Measurements from ENCODE around the gene SMARCA2. TPM values are rescaled to one million over a fixed set of nuclear protein-coding genes. Genes with fewer than 3 reads are reported as not detected.

The SMARCA2 gene
- total and polyA plus RNA-seq, 2 donors (not counting 1 experiment from before 2014, with no cell fraction given) = 75.3 to 250 TPM

DNA sequence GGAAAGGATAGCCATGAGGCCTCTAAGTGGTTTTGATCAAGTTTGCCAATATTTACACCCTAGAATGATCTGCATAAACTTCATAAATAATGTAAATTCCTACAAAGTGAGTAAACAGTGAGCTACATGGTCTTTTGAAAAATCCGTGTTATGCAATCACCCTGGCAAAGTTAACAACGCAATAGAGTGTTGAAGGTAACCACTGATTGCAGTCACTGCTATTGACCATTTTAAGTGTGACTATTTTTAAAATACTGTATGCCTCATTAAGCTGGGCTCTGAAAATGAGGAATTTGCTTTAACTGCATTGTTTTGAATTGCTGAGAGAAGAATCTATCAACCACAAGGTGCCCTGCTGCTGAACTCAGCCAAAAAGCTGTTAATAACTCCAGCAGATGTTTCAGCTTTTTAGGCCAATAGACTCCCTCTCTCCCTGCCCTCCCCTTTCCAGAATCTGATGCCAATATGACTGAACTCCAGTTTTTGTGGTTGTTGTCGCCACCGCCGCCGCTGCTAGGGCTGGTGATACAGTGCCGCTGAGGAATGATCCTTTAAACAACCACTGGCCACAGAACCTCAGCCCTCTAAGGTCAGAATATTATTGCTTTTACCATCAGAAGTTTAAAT is 35.3 kb upstream of the SMARCA2 start:
- intact Hi-C loops (cut with micrococcal nuclease) = no loop called here
- Histone ChIP-seq H3K27me3 (replicated peaks in 1 of 4; ENCODE audit: control extremely low read depth in 1 of 4, control insufficient read depth in 3 of 4, insufficient read depth in 4 of 4, low read length in 3 of 4) (peaks cover 0 to 5% (median 2%) of the 10 kb centered on the region in 4 experiments), H3K4me2 (replicated peaks; ENCODE audit: low read depth, low read length, poor library complexity, severe bottlenecking) (no peak overlapping the region), H3K9me3 (ENCODE audit: control extremely low read depth in 1 of 3, control insufficient read depth in 2 of 3, insufficient read depth in 1 of 3, low read length in 2 of 3) (no peaks in the 10 kb centered on the region), H3K27ac (ENCODE audit: low read length in 2 of 2) (no peak overlapping the region), H3K4me1 (ENCODE audit: control insufficient read depth in 2 of 2, insufficient read depth in 2 of 2, low read length in 2 of 2) (no peaks in the 10 kb centered on the region), H4K20me1 (ENCODE audit: control insufficient read depth, insufficient read depth, low read length, poor library complexity, severe bottlenecking) (no peaks in the 10 kb centered on the region), H3K4me3 (ENCODE audit: control extremely low read depth in 1 of 5, extremely low read depth in 1 of 5, insufficient read depth in 1 of 5, low read depth in 2 of 5, low read length in 4 of 5) (no peak overlapping the region), H3K9ac (ENCODE audit: low read length) (no peak overlapping the region), H2AFZ (ENCODE audit: insufficient read depth, low read depth, low read length, poor library complexity, severe bottlenecking) (no peak overlapping the region), H3K36me3 (replicated peaks in 1 of 2; ENCODE audit: control extremely low read depth in 1 of 2, control insufficient read depth in 1 of 2, extremely low read depth in 1 of 2, insufficient read depth in 2 of 2, low read length in 1 of 2) (no peaks in the 10 kb centered on the region), H3K79me2 (ENCODE audit: control insufficient read depth, insufficient read depth, low read length) (no peaks in the 10 kb centered on the region)
- TF ChIP-seq, protein P1, sequence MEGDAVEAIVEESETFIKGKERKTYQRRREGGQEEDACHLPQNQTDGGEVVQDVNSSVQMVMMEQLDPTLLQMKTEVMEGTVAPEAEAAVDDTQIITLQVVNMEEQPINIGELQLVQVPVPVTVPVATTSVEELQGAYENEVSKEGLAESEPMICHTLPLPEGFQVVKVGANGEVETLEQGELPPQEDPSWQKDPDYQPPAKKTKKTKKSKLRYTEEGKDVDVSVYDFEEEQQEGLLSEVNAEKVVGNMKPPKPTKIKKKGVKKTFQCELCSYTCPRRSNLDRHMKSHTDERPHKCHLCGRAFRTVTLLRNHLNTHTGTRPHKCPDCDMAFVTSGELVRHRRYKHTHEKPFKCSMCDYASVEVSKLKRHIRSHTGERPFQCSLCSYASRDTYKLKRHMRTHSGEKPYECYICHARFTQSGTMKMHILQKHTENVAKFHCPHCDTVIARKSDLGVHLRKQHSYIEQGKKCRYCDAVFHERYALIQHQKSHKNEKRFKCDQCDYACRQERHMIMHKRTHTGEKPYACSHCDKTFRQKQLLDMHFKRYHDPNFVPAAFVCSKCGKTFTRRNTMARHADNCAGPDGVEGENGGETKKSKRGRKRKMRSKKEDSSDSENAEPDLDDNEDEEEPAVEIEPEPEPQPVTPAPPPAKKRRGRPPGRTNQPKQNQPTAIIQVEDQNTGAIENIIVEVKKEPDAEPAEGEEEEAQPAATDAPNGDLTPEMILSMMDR (IDR thresholded peaks at IDR 0.05) = no peak
- TF ChIP-seq EZH2 (IDR thresholded peaks at IDR 0.05; ENCODE audit: borderline replicate concordance, insufficient read depth, low read depth, low read length, poor library complexity, severe bottlenecking) = no peak
- ATAC-seq (ENCODE audit: low read depth) (no peak), DNase-seq (no peak)
- CTCF ChIA-PET = interaction anchor here (1.3 kb wide), 1 partner anchor 108 kb away, joined by 3 read pairs; no protein-coding TSS in a partner anchor
- Mint-ChIP-seq H3K4me3 (no peak overlapping the region), H3K4me1 (no peaks in the 10 kb centered on the region), H3K27me3 (peaks cover 6% of the 10 kb centered on the region), H3K27ac (no peak overlapping the region), H3K9me3 (ENCODE audit: insufficient read depth) (no peaks in the 10 kb centered on the region)
- POLR2A ChIA-PET = no interaction called here
- WGBS (ENCODE audit: insufficient coverage) = no CpG with 5 or more reads among the region's 7 CpGs

DNA sequence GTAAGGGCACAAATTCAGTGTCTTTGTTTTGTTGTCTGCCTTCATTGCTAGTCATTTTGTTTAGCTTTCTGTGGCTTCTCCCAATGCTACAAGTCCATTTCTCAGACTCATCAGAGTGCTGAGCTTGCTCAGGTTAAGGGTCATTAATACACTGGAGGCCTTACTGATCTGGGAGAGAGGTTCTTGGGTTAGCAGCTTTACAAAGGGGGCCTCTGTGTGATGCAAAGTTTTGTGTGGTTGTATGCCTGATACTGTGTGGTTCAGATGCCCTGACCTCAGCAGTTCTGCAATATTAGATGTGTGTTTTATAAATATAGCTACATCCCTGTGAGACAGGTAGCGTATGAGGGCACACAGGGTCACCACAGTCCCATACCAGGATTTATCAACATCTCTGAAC is 34.8 kb upstream of the SMARCA2 start:
- H3K4me3 ChIP-seq (ENCODE audit: control extremely low read depth in 1 of 5, extremely low read depth in 1 of 5, insufficient read depth in 1 of 5, low read depth in 2 of 5, low read length in 4 of 5) = no peak overlapping the region
- H3K27ac ChIP-seq (ENCODE audit: low read length in 2 of 2) = no peak overlapping the region
- TF ChIP-seq EZH2 (IDR thresholded peaks at IDR 0.05; ENCODE audit: borderline replicate concordance, insufficient read depth, low read depth, low read length, poor library complexity, severe bottlenecking) = no peak
- DNase-seq (no peak), ATAC-seq (ENCODE audit: low read depth) (no peak)
- H3K4me2 ChIP-seq (replicated peaks; ENCODE audit: low read depth, low read length, poor library complexity, severe bottlenecking) = no peak overlapping the region
- H3K27ac Mint-ChIP-seq = no peak overlapping the region
- no peak overlapping the region for H3K4me3 Mint-ChIP-seq
- ChIA-PET CTCF (no interaction called here), POLR2A (no interaction called here)
- no peaks in the 10 kb centered on the region for H3K9me3 ChIP-seq (ENCODE audit: control extremely low read depth in 1 of 3, control insufficient read depth in 2 of 3, insufficient read depth in 1 of 3, low read length in 2 of 3)
- H3K79me2 ChIP-seq (ENCODE audit: control insufficient read depth, insufficient read depth, low read length) = no peaks in the 10 kb centered on the region
- H3K27me3 ChIP-seq (replicated peaks in 1 of 4; ENCODE audit: control extremely low read depth in 1 of 4, control insufficient read depth in 3 of 4, insufficient read depth in 4 of 4, low read length in 3 of 4) = peaks cover 0 to 5% (median under 1%) of the 10 kb centered on the region in 4 experiments
- no CpG with 5 or more reads among the region's 1 CpG for WGBS (ENCODE audit: insufficient coverage)
- H3K36me3 ChIP-seq (replicated peaks in 1 of 2; ENCODE audit: control extremely low read depth in 1 of 2, control insufficient read depth in 1 of 2, extremely low read depth in 1 of 2, insufficient read depth in 2 of 2, low read length in 1 of 2) = no peaks in the 10 kb centered on the region
- no peaks in the 10 kb centered on the region for H3K4me1 ChIP-seq (ENCODE audit: control insufficient read depth in 2 of 2, insufficient read depth in 2 of 2, low read length in 2 of 2)
- peaks cover 6% of the 10 kb centered on the region for H3K27me3 Mint-ChIP-seq
- H3K9me3 Mint-ChIP-seq (ENCODE audit: insufficient read depth) = no peaks in the 10 kb centered on the region
- no peak overlapping the region for H2AFZ ChIP-seq (ENCODE audit: insufficient read depth, low read depth, low read length, poor library complexity, severe bottlenecking)
- H3K4me1 Mint-ChIP-seq = no peaks in the 10 kb centered on the region
- intact Hi-C loops (cut with micrococcal nuclease) = no loop called here
- H3K9ac ChIP-seq (ENCODE audit: low read length) = no peak overlapping the region
- no peaks in the 10 kb centered on the region for H4K20me1 ChIP-seq (ENCODE audit: control insufficient read depth, insufficient read depth, low read length, poor library complexity, severe bottlenecking)
